ENCODE data around the gene ZNF563.
A peak's percentile ranks its signal among the peaks of the same experiment; 100 is the strongest.

The ZNF563 gene

GRCh38 chr19:12333162-12334159 lies at the start of gene ZNF563:
ZNF563 (minus strand) TSS chr19:12333633; CDS start chr19:12333482, 151 bp downstream.
- H3K4me1 Mint-ChIP-seq = peaks cover 20% of the 10 kb centered on the region
- H3K27me3 Mint-ChIP-seq (ENCODE audit: low read depth) = no peaks in the 10 kb centered on the region
- H3K36me3 Mint-ChIP-seq (ENCODE audit: low read depth) = no peaks in the 10 kb centered on the region
- no peak for TF ChIP-seq CTCF (IDR thresholded peaks at IDR 0.05; ENCODE audit: unreplicated experiment in 3 of 3)
- H3K27ac Mint-ChIP-seq = peak within 1 kb of the TSS; percentile 71 to 96 (median 91)
- H3K4me3 Mint-ChIP-seq = peak within 1 kb of the TSS; percentile 99
- H3K9me3 Mint-ChIP-seq = no peaks in the 10 kb centered on the region

GRCh38 chr19:12380444-12380737 lies 47.0 kb upstream of the ZNF563 start:
- Mint-ChIP-seq H3K27ac (no peak overlapping the region), H3K4me1 (no peaks in the 10 kb centered on the region), H3K27me3 (ENCODE audit: low read depth) (no peaks in the 10 kb centered on the region), H3K36me3 (ENCODE audit: low read depth) (peaks cover 57% of the 10 kb centered on the region), H3K9me3 (peaks cover 55% of the 10 kb centered on the region), H3K4me3 (no peak overlapping the region)
- TF ChIP-seq CTCF (IDR thresholded peaks at IDR 0.05; ENCODE audit: unreplicated experiment in 3 of 3) = no peak

GRCh38 chr19:12379732-12380443 lies 46.5 kb upstream of the ZNF563 start:
- H3K9me3 Mint-ChIP-seq = peaks cover 57% of the 10 kb centered on the region
- no peak for TF ChIP-seq CTCF (IDR thresholded peaks at IDR 0.05; ENCODE audit: unreplicated experiment in 3 of 3)
- H3K27me3 Mint-ChIP-seq (ENCODE audit: low read depth) = no peaks in the 10 kb centered on the region
- H3K27ac Mint-ChIP-seq = no peak overlapping the region
- H3K36me3 Mint-ChIP-seq (ENCODE audit: low read depth) = peaks cover 54% of the 10 kb centered on the region
- no peak overlapping the region for H3K4me3 Mint-ChIP-seq
- no peaks in the 10 kb centered on the region for H3K4me1 Mint-ChIP-seq

GRCh38 chr19:12374026-12374425 lies 40.6 kb upstream of the ZNF563 start:
- H3K27me3 Mint-ChIP-seq (ENCODE audit: low read depth) = no peaks in the 10 kb centered on the region
- peaks cover 39% of the 10 kb centered on the region for H3K9me3 Mint-ChIP-seq
- no peak for TF ChIP-seq CTCF (IDR thresholded peaks at IDR 0.05; ENCODE audit: unreplicated experiment in 3 of 3)
- H3K36me3 Mint-ChIP-seq (ENCODE audit: low read depth) = peaks cover 14% of the 10 kb centered on the region
- H3K27ac Mint-ChIP-seq = no peak overlapping the region
- H3K4me1 Mint-ChIP-seq = no peaks in the 10 kb centered on the region
- H3K4me3 Mint-ChIP-seq = no peak overlapping the region

- Mint-ChIP-seq H3K4me1 (peaks cover 23% of the 10 kb centered on the region), H3K27me3 (ENCODE audit: low read depth) (peaks cover 3% of the 10 kb centered on the region), H3K36me3 (ENCODE audit: low read depth) (peaks cover 28% of the 10 kb centered on the region), H3K27ac (peak within 1 kb of the TSS; percentile 92 to 97 (median 97)), H3K9me3 (peaks cover 23% of the 10 kb centered on the region), H3K4me3 (peak within 1 kb of the TSS; percentile 95 to 97 (median 96))
- peak; percentile 54 to 60 (median 59) for TF ChIP-seq CTCF (IDR thresholded peaks at IDR 0.05; ENCODE audit: unreplicated experiment in 3 of 3)
These were observed 32.1 kb upstream of the ZNF563 start, which contains the start of gene ZNF442 for GRCh38 chr19:12365236-12366162. ZNF442 (minus strand) TSS chr19:12365683; CDS start chr19:12363631, 2,052 bp downstream.

Measured in nephron (organoid).